GM21390 (cell line): ENCODE measurements around the gene PLD4.
"Not testable (repeated sequence)": the region's sequence is repeated elsewhere in the genome, so short reads cannot be mapped to it uniquely, and the experiment has no call there.

Experiments
- ATAC-seq: cut with Tn5 transposase; IDR thresholded peaks from one replicate; pipeline ENCODE4 v1.9.1; 2021; ENCODE audit not compliant: unreplicated experiment

Gene PLD4

DNA sequence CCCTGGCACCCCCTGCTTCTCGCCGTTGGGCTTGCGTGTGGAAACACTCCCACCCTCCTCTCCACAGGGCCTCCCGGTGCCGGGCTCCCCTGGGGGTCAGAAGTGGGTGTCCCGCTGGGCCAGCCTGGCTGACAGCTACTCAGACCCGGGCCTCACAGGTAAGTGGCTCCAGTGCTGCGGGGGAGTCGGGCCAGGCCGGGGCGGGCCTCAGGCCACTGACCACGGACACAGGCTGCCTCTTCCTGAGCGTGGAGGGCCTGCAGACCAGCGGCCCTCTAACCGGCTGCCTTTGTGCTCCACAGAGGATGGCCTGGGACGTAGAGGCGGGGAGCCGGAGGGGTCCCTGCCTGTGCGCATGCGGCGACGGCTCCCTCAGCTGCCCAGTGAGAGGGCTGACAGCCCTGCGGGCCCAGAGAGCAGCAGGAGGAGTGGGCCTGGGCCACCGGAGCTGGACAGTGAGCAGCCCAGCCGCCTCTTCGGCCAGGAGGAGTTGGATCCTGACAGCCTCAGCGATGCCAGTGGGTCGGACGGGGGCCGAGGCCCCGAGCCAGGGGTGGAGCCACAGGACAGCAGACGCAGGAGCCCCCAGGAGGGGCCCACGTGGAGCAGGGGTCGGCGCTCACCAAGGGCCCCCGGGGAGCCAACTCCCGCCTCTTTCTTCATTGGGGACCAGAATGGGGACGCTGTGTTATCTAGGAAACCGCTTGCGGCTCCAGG is 38.5 kb upstream of the PLD4 start:
- ATAC-seq = no peak

GRCh38 chr14:104886690-104887622 is 37.7 kb upstream of the PLD4 start:
- ATAC-seq = no peak

DNA sequence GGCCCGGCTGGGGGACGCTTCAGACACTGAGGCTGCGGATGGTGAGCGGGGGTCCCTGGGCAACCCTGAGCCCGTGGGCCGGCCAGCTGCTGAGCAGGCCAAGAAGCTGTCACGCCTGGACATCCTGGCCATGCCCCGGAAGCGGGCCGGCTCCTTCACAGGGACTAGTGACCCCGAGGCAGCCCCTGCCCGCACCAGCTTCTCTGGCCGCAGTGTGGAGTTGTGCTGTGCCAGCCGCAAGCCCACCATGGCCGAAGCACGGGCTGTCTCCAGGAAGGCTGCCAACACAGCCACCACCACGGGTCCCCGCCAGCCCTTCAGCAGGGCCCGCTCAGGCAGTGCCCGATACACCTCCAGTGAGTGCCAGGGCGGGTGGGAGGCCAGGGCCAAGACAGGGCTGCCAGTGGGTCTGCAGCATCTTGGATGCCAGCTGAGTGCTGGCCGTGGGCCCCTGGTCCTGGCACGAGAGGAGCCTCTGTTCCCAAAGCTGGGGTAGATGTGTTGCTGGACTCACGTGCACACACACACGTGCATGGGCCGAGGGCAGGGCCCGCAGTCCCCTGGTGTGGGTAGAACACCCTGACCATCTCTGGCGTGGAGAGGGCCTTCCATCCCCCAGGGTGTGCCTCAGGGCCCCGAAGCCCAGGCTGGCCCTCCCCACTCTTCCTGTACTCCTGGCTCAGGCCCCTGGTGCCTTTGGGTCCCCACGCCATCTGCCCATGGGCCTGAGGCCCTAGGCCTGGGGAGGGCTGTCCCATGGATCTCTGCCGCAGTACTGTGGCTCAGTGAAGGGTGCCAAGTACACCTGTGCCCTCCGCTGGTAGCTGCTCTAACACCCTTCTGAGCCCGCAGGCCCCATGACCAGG is 36.8 kb upstream of the PLD4 start:
- ATAC-seq = no peak

GRCh38 chr14:104888489-104889374 is 35.9 kb upstream of the PLD4 start:
- no peak for ATAC-seq

DNA sequence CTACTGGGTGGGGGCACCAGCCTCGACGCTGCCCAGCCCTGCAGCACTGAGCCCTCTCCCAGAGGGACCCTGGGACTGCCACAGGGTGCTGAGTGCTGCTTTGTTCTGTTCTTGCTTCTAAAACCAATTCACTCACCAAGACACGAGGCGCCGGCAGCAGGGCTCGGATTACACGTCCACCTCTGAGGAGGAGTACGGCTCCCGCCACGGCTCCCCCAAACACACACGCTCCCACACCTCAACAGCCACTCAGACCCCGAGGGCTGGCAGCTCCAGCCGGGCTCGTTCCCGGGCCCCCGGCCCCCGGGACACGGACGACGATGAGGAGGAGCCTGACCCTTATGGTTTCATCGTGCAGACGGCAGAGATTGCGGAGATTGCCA is 35.3 kb upstream of the PLD4 start:
- ATAC-seq = no peak

DNA sequence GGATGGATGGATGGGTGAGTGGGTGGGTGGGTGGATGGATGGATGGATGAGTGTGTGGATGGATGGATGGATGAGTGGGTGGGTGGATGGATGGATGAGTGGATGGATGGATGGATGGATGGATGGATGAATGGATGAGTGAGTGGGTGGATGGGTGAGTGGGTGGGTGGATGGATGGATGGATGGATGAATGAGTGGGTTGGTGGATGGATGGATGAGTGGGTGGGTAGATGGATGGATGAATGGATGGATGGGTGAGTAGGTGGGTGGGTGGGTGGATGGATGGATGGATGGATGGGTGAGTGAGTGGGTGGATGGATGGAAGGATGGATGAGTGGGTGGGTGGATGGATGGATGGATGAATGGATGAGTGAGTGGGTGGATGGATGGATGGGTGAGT is 34.4 kb upstream of the PLD4 start:
- ATAC-seq = not testable (repeated sequence)

GRCh38 chr14:104891121-104891551 is 33.5 kb upstream of the PLD4 start:
- no peak for ATAC-seq

GRCh38 chr14:104891664-104892530 is 32.8 kb upstream of the PLD4 start:
- no peak for ATAC-seq

GRCh38 chr14:104892531-104893434 is 31.9 kb upstream of the PLD4 start:
- no peak for ATAC-seq

DNA sequence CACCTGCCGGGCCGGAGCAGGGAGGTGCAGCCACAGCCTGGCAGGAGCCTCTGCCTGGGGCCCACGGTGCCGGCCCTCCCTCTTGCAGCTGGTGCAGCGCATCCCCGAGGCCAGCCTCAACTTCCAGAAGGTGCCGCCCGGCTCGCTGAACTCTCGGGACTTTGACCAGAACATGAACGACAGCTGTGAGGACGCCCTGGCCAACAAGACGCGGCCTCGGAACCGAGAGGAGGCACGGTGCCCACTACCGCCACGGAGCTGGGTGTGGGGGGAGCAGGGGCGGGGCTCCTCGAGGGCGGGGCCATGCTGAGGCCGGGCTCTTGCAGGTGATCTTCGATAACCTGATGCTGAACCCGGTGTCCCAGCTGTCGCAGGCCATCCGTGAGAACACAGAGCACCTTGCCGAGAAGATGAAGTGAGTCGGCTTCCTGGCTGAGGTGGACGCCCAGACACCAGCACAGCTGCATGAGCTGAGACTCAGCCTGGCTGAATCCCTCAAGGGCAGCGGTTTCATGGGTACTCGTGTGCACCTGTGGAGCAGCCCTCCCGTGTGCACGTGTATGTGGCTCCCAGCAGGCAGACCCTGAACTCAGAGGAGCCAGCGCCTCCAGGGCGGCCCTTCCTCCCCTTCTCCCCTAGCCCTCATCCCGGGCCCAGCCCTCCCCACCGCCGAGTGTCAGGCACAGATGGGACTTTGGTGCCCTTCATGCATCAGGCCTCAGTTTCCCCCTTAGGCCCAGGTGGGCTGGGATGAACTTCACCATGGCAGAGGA is 31.1 kb upstream of the PLD4 start:
- ATAC-seq = no peak

- no peak for ATAC-seq
Measured at GRCh38 chr14:104894331-104895206, 30.1 kb upstream of the PLD4 start.

- no peak for ATAC-seq
Measured at GRCh38 chr14:104895207-104895785, 29.4 kb upstream of the PLD4 start.

DNA sequence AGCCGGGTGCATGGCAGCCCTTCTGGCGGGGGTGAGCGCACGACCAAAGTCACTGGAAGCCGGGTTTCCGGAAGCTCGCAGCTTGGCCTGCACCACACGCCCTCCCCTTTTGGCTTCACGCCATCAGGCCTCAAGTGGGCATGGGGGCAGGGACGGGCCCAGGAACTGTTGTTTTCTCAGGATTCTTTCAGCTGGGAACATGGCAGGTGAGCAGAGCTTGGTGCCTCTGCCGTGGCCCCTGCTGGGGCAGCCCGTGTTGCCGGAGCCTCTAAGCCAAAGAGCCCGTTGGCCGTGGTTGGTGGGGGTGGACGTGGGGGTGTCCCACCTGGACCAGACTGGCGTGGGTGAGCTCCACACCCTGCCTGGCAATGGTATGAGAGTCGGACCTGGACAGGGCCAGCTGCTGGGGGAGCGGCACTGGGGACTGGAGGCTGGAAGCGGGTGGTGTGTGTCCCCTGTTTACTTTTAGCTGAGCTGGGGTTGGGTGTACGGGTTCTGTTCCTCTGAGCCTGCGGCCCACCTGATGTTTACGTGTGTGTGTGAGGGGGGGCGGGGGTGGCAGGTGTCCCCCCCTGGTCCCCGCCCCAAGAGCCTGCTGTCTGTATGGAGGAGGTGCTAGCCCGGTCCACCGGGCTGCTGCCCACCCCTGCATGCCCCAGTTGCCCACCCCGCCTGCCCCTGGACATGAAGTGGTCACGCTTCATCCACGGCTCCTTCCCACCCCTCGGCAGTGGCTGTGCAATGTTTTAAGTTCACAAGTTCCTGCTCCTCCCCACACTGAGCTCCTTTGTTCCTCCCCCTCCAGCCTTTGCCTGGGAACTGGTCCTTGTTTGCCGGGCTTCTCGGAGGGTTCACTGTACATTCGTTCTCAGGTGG is 28.7 kb upstream of the PLD4 start:
- no peak for ATAC-seq

GRCh38 chr14:104897330-104898194 is 27.1 kb upstream of the PLD4 start:
- ATAC-seq = no peak
